ENCODE results near the gene MLPH. TPM values are rescaled to one million over a fixed set of nuclear protein-coding genes. Genes with fewer than 3 reads are reported as not detected.
A peak's percentile ranks its signal among the peaks of the same experiment; 100 is the strongest.

The MLPH gene
- polyA plus RNA-seq, 3 donors = not detected

DNA sequence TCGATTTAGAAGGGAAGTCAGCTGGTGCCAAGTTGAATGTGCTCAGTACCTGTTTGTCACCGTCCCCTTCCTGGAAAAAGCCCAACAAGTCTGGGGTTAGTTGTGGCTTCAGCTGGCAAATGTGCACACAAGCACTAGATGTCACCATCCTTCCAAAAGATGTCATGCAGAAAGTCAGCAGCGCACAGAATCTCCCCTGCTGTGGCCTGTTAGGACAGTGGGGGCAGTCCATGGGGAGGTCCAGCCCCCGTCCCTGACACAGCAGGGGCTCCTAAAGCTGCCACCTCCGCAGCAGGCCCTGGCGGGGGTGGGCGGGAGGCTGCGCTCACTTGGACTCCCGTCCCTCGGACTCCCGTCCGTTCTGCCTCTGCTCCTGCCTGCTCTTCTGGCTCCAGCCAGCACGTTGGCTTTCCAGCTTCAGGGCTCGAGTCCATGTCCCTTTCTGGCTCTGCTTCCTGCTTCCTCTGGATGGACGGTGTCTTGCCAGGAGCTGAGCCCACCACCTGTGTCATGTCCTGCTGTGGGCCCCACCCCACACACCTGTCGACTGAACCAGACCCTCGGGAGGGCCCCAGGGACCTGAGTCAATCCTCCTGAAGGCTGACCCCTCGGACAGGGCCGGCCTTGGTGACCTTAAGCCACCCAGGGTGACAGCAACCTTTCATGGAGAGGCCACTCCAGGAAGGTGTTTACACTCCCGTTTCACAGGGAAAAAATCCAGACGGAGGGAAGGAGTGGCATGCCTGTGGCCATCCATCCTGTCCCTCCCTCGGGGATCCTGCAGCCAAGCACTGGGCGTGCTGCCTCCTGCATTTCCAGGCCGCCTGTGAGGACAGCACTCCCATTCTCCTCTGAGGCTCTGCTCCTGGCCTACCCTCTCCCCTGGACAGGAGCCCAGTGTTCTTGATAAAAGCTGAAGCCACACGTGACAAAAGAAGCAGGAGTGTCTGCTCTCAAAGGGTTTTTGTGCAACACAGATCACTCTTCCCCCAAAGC is 95.0 kb downstream of the MLPH start:
- Histone ChIP-seq H3K27me3 (ENCODE audit: control insufficient read depth in 2 of 2, insufficient read depth in 2 of 2, low read length in 2 of 2) (no peaks in the 10 kb centered on the region), H3K4me1 (ENCODE audit: control insufficient read depth in 1 of 2, insufficient read depth in 2 of 2, low read length in 2 of 2) (no peaks in the 10 kb centered on the region), H4K20me1 (ENCODE audit: insufficient read depth, low read length) (no peaks in the 10 kb centered on the region), H3K4me3 (replicated peaks in 1 of 3; ENCODE audit: low read depth in 2 of 3, low read length in 3 of 3) (no peak overlapping the region), H3K4me2 (replicated peaks; ENCODE audit: extremely low read depth, low read length, poor library complexity, severe bottlenecking) (no peak overlapping the region), H3K27ac (ENCODE audit: low read depth in 1 of 2, low read length in 2 of 2) (no peak overlapping the region), H2AFZ (ENCODE audit: insufficient read depth, low read depth, low read length, poor library complexity, severe bottlenecking) (no peak overlapping the region), H3K79me2 (ENCODE audit: insufficient read depth, low read length) (no peaks in the 10 kb centered on the region), H3K9ac (ENCODE audit: insufficient read depth, low read length, poor library complexity, severe bottlenecking) (no peak overlapping the region), H3K36me3 (replicated peaks in 1 of 2; ENCODE audit: control insufficient read depth in 1 of 2, insufficient read depth in 2 of 2, low read length in 2 of 2) (no peaks in the 10 kb centered on the region), H3K9me3 (replicated peaks in 1 of 2; ENCODE audit: control insufficient read depth in 1 of 2, insufficient read depth in 1 of 2, low read length in 2 of 2) (no peaks in the 10 kb centered on the region)
- Mint-ChIP-seq H3K27me3 (ENCODE audit: low read depth in 3 of 3) (peaks cover 0 to 4% (median 2%) of the 10 kb centered on the region in 3 donors), H3K36me3 (no peaks in the 10 kb centered on the region), H3K27ac (peak overlapping the region in 1 of 7 donors; percentile 46), H3K9me3 (no peaks in the 10 kb centered on the region), H3K4me1 (no peaks in the 10 kb centered on the region), H3K4me3 (no peak overlapping the region)
- TF ChIP-seq, protein P1, sequence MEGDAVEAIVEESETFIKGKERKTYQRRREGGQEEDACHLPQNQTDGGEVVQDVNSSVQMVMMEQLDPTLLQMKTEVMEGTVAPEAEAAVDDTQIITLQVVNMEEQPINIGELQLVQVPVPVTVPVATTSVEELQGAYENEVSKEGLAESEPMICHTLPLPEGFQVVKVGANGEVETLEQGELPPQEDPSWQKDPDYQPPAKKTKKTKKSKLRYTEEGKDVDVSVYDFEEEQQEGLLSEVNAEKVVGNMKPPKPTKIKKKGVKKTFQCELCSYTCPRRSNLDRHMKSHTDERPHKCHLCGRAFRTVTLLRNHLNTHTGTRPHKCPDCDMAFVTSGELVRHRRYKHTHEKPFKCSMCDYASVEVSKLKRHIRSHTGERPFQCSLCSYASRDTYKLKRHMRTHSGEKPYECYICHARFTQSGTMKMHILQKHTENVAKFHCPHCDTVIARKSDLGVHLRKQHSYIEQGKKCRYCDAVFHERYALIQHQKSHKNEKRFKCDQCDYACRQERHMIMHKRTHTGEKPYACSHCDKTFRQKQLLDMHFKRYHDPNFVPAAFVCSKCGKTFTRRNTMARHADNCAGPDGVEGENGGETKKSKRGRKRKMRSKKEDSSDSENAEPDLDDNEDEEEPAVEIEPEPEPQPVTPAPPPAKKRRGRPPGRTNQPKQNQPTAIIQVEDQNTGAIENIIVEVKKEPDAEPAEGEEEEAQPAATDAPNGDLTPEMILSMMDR (IDR thresholded peaks at IDR 0.05) = peak; percentile 53
- DNase-seq = peak; percentile 20 to 41 (median 31)
- intact Hi-C loops (cut with micrococcal nuclease) = loop anchor here in 1 of 2 donors (5.0 kb wide), 1 partner anchor 160 kb away; no protein-coding TSS in a partner anchor
- 67% methylated on average over 22 of the region's 25 CpGs for WGBS (ENCODE audit: insufficient coverage)

DNA sequence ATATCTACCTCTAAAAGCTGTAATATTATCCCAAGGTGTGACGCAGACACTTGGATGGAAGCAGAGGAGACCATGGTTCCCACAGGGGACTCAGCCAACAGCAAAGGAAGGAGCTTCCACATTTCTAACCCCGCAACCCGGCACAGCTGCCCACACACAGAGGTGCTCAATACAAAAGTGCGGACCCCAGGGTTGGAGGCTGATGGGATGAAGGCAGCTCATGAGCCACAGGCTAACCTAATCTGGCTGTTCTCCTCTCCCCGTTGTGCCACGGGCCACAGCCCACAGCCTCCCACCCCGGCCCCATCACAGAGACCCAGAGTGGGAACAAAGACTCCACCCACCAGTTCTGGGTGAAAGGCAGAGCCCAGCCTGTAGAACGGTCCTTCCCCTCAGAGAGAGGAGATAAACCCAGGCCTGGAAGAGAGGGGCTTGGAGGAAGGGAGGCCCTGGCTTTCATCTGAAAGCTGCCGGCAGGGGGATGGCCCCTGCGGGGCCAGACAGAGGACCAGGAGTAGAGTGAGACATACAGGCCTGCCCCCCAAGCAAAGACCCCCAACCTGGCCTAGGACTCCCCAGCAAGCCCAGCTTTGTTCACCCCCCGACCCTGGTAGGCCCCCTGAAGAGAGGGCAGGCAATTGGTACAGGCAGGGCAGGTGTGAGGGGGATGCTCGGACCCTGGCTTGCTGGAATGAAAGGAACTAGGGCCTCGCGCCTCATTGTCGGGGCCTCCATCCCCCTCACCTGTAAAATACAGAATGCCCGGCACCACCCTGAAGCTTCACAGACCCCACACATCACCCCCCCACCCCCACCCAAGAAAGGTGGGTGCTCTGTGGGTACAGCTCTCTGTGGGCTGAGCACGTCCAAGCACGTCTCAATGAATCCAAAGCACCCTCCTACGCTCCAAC is 96.6 kb downstream of the MLPH start:
- 100% methylated on average over 2 of the region's 19 CpGs for WGBS (ENCODE audit: insufficient coverage)
- no peaks in the 10 kb centered on the region for H3K36me3 Mint-ChIP-seq
- no peak overlapping the region for H3K27ac Mint-ChIP-seq
- no peaks in the 10 kb centered on the region for H3K4me1 ChIP-seq (ENCODE audit: control insufficient read depth in 1 of 2, insufficient read depth in 2 of 2, low read length in 2 of 2)
- H3K4me2 ChIP-seq (replicated peaks; ENCODE audit: extremely low read depth, low read length, poor library complexity, severe bottlenecking) = no peak overlapping the region
- peaks cover 2 to 7% (median 2%) of the 10 kb centered on the region in 3 donors for H3K27me3 Mint-ChIP-seq (ENCODE audit: low read depth in 3 of 3)
- no peaks in the 10 kb centered on the region for H3K4me1 Mint-ChIP-seq
- H4K20me1 ChIP-seq (ENCODE audit: insufficient read depth, low read length) = no peaks in the 10 kb centered on the region
- TF ChIP-seq, protein P1 (IDR thresholded peaks at IDR 0.05) = no peak
- no peak for DNase-seq
- no peak overlapping the region for H3K27ac ChIP-seq (ENCODE audit: low read depth in 1 of 2, low read length in 2 of 2)
- H3K36me3 ChIP-seq (replicated peaks in 1 of 2; ENCODE audit: control insufficient read depth in 1 of 2, insufficient read depth in 2 of 2, low read length in 2 of 2) = no peaks in the 10 kb centered on the region
- intact Hi-C loops (cut with micrococcal nuclease) = loop anchor here in 1 of 2 donors (5.0 kb wide), 1 partner anchor 159 kb away; no protein-coding TSS in a partner anchor
- peaks cover 0 to 3% (median 0%) of the 10 kb centered on the region in 7 donors for H3K9me3 Mint-ChIP-seq
- no peaks in the 10 kb centered on the region for H3K9me3 ChIP-seq (replicated peaks in 1 of 2; ENCODE audit: control insufficient read depth in 1 of 2, insufficient read depth in 1 of 2, low read length in 2 of 2)
- H3K27me3 ChIP-seq (ENCODE audit: control insufficient read depth in 2 of 2, insufficient read depth in 2 of 2, low read length in 2 of 2) = no peaks in the 10 kb centered on the region
- H3K4me3 Mint-ChIP-seq = no peak overlapping the region
- no peak overlapping the region for H3K9ac ChIP-seq (ENCODE audit: insufficient read depth, low read length, poor library complexity, severe bottlenecking)
- no peaks in the 10 kb centered on the region for H3K79me2 ChIP-seq (ENCODE audit: insufficient read depth, low read length)
- no peak overlapping the region for H3K4me3 ChIP-seq (replicated peaks in 1 of 3; ENCODE audit: low read depth in 2 of 3, low read length in 3 of 3)
- H2AFZ ChIP-seq (ENCODE audit: insufficient read depth, low read depth, low read length, poor library complexity, severe bottlenecking) = no peak overlapping the region

Measured in CD14-positive monocyte (primary cell).